UCSD-AML1 (cell line): ENCODE measurements around the gene SLC7A5.
"Not testable (repeated sequence)": the region's sequence is repeated elsewhere in the genome, so short reads cannot be mapped to it uniquely, and the experiment has no call there.

ENCODE experiments used
- DNase-seq: peaks from one replicate; lab custom pipeline; 2025; ENCODE audit not compliant: unreplicated experiment; lab: John Stamatoyannopoulos, UW

The SLC7A5 gene

GRCh38 chr16:87802670-87803069 lies 66.6 kb downstream of the SLC7A5 start:
- DNase-seq: no peak

DNA sequence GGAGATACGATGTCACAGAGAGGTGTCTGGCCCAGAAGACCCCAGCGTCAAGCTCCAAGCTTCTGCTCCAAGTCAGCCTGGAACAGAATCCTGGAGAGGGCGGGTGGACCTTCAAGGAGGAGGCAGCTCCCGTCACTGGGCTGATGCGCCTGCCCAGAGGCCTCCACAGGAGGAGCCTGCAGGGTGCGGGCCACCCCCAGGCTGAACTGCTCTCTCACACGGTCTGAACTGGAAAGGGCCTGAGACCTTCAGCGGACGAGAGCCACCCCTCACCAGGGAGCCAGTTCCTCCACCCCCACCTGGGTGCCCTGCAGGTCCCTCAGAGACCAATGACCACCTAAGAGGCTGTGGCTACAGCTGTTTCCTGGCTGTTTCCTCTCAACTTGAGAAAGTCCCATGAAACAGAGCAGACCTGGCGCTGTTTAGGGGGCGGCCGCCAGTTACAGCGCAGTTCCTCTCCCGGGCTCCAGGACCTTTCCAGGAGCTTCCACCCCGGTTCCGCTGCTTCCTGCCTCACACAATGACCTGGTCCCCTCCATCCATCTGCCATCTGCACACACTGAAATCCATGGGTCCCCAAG lies 67.5 kb downstream of the SLC7A5 start:
- no peak for DNase-seq

DNA sequence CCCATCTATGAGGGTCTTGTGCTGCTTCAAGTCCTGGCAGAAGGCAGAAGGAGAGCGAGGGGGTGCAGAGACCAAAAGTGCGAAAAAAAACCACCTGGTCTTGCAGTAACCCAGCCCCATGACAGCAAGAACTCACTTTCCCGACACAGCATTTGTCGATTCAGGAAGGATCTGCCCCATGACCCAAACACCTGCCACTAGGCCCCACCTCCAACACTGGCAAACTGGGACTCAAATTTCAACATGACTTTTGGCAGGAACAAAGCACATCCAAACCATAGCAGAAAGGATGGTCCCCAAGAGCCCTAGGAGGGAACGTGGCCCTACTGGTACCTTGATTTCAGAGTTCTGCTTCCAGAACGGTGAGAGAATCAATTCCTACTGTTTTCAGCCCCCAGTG lies 68.8 kb downstream of the SLC7A5 start:
- no peak for DNase-seq

DNA sequence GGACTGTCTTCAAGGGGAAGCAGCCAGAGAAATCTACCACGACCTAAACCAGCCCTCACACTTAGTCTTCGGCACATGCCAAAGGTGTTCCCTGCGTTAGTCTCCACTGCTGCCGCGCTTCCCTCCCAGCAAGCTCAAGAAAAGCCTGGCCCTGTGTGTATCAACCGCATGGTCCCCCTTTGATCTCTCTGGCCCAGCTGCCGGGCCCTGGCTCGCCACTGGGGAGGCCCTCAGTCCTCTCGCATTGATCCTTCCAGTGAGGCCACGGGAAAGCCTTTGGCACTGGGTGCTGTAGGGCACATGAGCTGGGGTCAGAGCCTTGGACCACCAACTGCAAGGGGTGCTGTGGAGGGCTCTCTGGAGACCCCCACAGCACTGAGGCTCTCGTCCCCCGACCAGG lies 74.0 kb downstream of the SLC7A5 start:
- DNase-seq: no peak

- DNase-seq: no peak
Measured at GRCh38 chr16:87794485-87795078, 74.7 kb downstream of the SLC7A5 start.

DNA sequence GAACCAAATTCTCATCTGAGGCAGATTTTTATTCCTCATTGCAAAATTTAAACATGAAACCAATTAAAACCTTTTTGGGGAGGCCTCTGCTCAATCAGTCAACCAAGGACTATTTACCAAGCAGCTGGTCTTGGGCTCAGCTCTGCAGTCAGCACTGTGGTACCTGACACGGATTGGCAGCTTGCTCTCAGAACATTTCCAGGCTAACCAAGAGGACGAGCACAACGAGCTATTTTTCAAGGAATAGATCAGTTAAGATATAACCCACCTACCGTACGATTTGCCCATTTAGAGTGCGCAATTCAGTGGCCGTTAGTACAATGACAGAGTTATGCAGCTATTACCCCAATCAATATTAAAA lies 77.1 kb downstream of the SLC7A5 start:
- no peak for DNase-seq

GRCh38 chr16:87791295-87792204 lies 77.8 kb downstream of the SLC7A5 start:
- DNase-seq: no peak

GRCh38 chr16:87790292-87791100 lies 78.8 kb downstream of the SLC7A5 start:
- no peak for DNase-seq

DNA sequence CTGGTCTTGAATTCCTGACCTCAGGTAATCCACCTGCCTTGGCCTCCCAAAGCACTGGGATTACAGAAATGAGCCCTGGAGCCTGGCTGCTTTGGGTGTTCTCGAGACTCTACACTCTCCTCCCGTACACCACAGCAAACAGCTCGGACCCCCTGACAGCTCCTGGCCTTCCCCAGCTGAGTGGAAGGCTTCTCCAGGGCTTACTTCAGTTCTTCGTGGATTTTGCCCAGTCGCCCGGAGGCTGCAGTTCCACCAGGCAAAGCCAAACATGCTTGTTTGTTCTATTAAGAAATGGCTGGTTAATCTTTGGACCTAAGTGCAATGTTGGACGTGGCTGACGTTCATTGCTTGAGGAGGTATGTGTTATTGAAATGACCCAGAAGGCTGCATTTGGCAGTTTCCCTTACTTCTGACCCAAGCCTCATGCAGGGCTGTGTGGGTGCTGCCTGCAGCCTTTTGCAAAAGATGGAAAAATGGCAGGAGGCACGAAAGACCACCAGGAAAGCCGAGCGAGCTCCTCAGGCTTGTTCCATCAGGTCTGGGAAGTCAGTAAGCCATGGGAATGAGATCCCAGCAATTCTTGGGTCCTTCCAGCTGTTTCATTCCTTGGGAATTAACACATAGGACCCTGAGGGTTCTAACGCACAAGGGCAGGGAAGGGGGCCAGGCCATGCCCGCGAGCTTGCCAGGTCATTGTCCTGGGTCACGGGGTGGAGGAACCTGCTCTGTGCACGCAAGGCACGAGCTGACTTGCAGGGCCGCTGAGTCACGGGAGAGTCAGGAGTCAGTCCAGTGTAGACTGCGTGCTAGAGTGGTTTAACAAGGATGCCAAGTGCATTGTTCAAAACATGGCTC lies 79.6 kb downstream of the SLC7A5 start:
- no peak for DNase-seq

DNA sequence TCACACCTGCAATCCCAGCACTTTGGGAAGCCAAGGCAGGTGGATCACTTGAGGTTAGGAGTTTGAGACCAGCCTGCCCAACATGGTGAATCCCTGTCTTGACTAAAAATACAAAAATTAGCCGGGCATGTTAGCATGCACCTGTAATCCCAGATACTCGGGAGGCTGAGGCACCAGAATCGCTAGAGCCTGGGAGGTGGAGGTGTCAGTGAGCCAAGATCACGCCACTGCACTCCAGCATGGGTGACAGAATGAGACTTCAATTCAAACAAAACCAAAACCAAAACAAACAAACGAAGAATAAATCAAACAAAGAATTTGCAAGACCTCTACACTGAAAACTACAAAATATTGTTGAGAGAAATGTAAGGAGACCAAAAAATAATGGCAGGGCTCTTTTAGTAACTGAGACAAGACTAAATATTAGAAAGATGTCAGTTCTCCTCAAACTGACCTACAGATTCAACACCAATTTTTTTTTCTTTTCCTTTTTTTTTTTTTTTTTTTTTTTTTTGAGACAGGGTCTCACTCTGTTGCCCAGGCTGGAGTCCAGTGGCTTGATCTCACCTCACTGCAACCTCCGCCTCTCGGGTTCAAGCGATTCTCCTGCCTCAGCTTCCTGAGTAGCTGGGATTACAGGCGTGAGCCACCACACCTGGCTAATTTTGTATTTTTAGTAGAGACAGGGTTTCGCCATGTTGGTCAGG lies 80.4 kb downstream of the SLC7A5 start:
- DNase-seq: not testable (repeated sequence)

DNA sequence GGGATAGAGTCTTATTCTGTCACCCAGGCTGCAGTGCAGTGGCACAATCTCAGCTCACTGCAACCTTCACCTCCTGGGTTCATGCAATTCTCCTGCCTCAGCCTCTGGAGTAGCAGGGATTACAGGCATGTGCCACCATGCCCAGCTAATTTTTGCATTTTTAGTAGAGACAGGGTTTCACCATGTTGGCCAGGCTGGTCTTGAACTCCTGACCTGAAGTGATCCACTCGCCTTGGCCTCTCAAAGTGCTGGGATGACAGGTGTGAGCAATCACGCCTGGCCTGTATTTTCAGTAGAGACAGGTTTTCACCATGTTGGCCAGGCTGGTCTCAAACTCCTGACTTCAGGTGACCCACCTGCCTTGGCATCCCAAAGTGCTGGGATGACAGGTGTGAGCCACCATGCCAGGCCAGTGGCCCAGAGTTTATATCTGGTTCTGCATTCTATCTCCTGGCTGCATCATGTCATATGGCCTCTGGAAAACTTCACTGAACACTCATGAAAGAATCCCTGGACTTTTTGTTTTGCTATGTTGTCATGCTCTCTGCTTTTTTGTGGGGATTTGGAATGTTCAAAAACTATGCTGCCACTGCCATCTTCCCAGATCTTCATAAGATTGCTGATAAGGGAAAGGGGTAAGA lies 81.7 kb downstream of the SLC7A5 start:
- DNase-seq: not testable (repeated sequence)

DNA sequence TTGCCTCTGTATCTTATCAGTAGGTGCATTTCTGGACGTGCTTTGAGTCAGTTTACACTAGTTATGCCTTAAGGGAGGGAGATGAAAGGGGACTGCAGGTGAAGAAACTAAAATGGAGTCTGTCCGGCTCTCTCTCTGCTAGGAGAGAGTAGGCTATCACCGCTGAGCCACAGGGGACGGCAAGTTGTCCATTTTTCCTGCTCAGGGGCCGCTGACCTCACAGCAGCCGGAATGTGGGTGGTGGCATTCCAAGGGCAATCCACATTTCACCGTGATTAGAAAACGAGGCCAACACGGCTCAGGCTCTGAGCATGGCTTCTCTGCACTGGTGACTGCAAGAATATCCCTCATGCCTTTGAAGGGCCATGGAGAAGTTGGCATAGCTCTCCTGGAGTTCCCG lies 84.5 kb downstream of the SLC7A5 start:
- DNase-seq: no peak

DNA sequence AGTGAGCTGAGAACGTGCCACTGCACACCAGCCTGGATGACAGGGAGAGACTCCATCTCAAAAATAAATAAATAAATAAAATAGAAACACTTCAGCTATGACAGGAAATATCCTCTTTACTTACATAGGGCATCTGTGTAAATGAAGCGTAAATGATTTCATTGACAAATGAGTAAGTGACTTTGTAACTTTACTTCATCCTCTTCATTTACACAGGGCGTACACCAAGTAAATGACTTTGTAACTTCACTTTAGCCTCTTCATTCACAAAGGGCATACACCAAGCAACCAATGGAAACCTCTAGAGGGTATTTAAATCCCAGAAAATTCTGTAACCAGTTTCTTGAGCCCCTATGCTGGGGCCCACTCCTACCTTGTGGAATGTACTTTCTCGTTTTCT lies 87.3 kb downstream of the SLC7A5 start:
- DNase-seq: no peak

DNA sequence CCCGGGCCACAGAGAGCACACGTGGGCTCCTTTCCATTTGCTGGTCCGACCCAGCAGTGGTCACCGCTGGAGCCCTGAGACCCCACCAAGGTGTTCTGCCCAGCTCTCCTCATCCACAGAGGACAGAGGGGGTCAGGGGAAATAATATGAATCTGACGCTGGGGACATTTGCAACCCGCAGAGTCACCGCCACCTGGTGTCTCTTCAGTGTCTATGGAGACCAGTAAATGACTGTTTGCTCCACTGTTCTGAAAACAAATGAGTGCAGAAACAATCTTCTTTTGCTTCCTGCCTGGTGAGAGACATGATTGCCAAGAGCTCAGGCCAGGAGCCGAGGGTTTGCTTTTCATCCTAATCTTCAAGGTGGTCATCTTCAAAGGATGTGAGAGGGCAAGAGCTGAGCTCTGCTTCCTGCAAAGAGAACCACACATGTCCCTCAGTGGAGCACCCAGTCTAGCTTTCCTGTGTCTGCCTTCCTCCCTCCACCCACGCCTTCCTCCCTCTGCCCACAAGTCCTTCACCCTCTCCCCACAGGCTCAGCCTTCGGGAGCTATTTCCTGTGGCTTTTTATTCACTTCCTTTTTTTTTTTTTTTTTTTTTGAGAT lies 88.8 kb downstream of the SLC7A5 start:
- DNase-seq: peak; percentile 91
